ENCODE results near the gene GUK1.
"Not testable (repeated sequence)": the region's sequence is repeated elsewhere in the genome, so short reads cannot be mapped to it uniquely, and the experiment has no call there.

GUK1 gene

GRCh38 chr1:228104526-228105269 is 35.4 kb upstream of the GUK1 start:
- no peak for DNase-seq (ENCODE audit: low spot score)

- DNase-seq (ENCODE audit: low spot score): no peak
These were observed 34.6 kb upstream of the GUK1 start for GRCh38 chr1:228105270-228105995.

- DNase-seq (ENCODE audit: low spot score): no peak
These were observed 33.9 kb upstream of the GUK1 start for GRCh38 chr1:228105996-228106799.

GRCh38 chr1:228106800-228107054 is 33.4 kb upstream of the GUK1 start:
- DNase-seq (ENCODE audit: low spot score): no peak

DNA sequence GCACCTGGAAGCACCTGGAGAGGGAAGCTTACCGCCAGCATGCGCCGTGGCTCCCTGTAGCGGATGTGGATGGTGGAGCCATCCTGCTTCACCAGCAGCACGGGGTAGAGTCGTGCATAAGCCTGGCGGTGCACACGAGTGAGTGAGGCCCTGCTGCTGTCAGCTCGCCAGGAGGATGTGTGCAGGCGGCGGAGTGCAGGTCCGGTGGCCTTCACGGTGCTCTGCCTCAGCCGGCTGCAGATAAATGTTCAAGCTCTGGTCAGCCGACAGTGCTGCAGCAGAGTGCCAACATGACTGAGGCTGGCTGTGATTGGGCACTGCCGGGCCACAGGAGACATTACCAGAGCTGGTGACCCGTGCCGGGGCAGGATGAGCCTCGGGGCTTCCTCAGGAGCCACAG is 32.4 kb upstream of the GUK1 start:
- no peak for DNase-seq (ENCODE audit: low spot score)

- no peak for DNase-seq (ENCODE audit: low spot score)
These were observed 31.9 kb upstream of the GUK1 start for GRCh38 chr1:228108055-228108690.

DNA sequence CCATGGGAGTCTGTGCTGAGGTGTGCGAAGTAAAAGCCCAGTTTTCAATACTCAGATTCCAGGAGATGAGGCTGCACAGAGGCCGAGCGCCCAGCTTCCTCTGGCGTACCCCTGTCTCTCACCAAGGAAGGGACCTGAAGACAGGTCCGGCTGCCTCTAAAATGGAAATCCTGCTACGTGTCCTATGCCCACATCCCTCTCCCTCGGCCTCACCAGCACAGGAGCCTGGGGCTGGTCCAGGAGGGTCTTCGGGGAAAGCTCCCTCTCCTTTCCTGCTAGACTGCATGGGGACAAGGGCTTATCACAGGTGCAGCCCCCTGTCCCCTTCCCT is 31.4 kb upstream of the GUK1 start:
- DNase-seq (ENCODE audit: low spot score): no peak

GRCh38 chr1:228109073-228109961 is 30.8 kb upstream of the GUK1 start, which contains the start of gene MRPL55:
TSS of gene MRPL55 (minus strand) at chr1:228109299. CDS start at chr1:228108260, 1,039 bp downstream.
- peak; percentile 97 for DNase-seq (ENCODE audit: low spot score)

DNA sequence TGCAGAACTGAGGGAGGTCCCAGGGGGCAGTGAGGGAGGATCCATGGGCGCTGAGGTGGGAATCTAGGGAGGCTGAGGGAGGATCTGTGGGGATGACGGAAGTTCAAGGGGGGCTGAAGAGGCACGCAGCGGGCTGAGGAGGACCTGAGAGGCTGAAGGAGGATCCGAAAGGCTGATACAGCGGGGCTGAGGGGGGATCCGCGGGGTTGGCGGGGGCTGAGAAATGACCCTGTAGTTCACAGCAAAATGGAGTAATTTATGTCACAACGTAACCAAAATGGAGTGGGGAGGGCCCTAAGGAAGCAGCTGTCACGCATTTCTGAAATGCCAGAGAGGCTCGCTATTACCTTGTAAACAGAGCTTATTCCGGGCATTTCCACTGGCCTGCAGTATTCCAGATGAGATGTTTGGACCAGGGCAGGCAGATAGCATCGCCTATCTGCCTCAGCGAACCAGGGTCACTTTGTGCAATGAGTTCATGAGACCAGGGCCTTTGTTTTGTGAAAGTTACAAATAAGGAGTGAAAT is 30.1 kb upstream of the GUK1 start:
- no peak for DNase-seq (ENCODE audit: low spot score)

GRCh38 chr1:228110556-228110955 is 29.5 kb upstream of the GUK1 start:
- DNase-seq (ENCODE audit: low spot score): no peak

DNA sequence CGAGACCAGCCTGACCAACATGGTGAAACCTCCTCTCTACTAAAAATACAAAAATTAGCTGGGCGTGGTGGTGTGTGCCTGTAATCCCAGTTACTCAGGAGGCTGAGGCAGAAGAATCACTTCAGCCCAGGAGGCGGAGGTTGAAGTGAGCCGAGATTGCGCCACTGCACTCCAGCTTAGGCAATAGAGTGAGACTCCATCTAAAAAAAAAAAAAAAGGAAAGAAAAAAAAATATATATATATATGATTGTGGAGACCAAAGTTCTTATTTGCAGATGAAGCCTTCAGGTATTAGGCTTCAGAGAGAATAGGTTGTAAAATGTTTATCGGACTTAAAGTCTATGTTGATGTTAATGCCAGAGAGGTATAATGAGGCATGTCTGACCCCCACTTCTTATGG is 28.8 kb upstream of the GUK1 start:
- not testable (repeated sequence) for DNase-seq (ENCODE audit: low spot score)

GRCh38 chr1:228112167-228112566 is 27.9 kb upstream of the GUK1 start:
- no peak for DNase-seq (ENCODE audit: low spot score)

GRCh38 chr1:228112617-228113016 is 27.5 kb upstream of the GUK1 start:
- DNase-seq (ENCODE audit: low spot score): no peak

DNA sequence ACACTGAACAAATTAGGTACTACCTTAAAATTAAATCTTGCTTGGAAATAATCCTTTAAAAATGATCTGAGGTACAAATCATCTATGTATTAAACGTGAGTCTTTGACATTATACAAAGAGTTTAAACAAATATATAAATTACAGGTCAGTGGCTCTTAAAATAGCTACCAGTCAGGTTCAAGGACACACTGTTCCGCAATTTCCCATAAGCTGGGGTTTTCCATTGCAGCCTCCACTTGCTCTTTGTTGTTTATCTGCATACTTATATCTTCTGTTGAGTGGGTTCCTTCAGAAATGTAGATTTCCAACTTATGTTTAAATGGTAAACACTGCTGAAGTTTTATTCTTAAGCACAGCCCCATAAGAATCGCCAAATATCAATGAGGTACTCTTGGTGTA is 25.3 kb upstream of the GUK1 start:
- DNase-seq (ENCODE audit: low spot score): no peak

- DNase-seq (ENCODE audit: low spot score): no peak
These were observed 22.7 kb upstream of the GUK1 start for GRCh38 chr1:228117335-228117734.

- DNase-seq (ENCODE audit: low spot score): no peak
These were observed 22.0 kb upstream of the GUK1 start for GRCh38 chr1:228118040-228118439.

DNA sequence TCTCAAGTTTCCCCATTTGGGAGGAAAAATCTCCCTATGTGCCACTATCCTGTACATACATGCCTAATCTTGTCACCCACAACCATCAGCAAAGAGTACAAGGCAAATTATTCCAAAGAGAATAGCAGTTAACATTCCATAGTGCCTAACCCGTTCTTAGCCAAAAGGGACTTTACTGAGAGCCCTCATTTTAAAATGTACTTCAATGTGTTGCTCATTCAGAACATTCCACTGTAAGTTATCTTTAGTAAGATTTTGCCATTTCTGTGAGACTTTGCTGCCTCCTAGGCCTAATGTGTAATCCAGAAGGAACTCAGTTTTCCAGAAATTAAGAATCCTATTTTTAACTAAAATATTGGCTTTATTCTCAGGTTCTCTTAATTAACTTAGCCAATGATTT is 19.7 kb upstream of the GUK1 start:
- DNase-seq (ENCODE audit: low spot score): no peak

DNA sequence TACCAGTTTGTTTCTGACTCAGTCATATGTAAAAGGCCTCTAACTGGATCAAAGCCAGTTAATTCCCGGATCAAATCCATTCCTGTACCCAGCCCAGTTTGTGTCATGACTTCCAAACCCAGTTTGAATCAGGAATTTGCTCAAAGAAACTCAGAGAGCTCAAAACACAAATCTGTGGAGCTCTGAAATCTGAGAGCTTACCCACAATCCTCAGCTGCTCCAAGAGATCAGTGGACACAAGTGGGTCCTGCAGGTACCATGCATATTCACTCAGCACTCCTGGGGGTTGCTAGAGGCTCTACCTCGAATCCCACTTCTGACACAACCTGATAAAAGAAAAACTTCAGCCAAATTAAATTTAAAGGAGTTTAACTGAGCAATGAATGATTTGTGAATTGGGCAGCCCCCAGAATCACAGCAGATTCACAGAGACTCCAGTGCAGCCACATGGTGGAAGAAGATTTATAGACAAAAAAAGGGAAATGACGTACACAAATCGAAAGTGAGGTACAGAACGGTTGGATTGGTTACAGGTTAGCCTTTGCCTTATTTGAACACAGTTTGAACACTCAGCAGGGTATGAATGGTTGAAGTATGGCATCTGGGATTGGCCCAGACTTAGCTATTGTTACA is 19.1 kb upstream of the GUK1 start:
- DNase-seq (ENCODE audit: low spot score): no peak

- DNase-seq (ENCODE audit: low spot score): no peak
These were observed 17.1 kb upstream of the GUK1 start for GRCh38 chr1:228122921-228123441.

DNA sequence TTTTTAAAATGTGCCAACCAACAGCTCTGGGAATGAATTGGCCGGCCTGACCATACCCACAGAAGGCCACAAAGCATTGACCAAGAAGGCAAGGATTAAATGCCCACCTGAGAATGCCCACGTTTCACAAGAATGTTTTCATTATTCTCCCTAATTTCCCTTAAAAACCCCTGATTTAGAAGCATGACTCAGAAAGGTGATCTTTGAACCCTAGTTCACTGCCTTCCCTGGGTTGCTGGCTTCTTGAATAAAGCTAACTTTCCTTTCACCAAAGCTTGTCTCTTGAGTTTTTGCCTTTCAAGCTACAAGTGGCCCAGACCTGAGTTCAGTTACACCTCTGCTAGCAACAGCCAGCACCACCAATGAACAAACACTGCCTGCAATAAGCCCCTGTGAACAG is 16.6 kb upstream of the GUK1 start:
- DNase-seq (ENCODE audit: low spot score): no peak

GRCh38 chr1:228125185-228125584 is 14.9 kb upstream of the GUK1 start:
- DNase-seq (ENCODE audit: low spot score): no peak
